ENCODE results near the gene ZNF70. TPM values are rescaled to one million over a fixed set of nuclear protein-coding genes. Genes with fewer than 3 reads are reported as not detected.
A peak's percentile ranks its signal among the peaks of the same experiment; 100 is the strongest.

Gene ZNF70
- total and polyA plus RNA-seq, 12 donors, result 0.94 to 6.1 (median 4.6) TPM

DNA sequence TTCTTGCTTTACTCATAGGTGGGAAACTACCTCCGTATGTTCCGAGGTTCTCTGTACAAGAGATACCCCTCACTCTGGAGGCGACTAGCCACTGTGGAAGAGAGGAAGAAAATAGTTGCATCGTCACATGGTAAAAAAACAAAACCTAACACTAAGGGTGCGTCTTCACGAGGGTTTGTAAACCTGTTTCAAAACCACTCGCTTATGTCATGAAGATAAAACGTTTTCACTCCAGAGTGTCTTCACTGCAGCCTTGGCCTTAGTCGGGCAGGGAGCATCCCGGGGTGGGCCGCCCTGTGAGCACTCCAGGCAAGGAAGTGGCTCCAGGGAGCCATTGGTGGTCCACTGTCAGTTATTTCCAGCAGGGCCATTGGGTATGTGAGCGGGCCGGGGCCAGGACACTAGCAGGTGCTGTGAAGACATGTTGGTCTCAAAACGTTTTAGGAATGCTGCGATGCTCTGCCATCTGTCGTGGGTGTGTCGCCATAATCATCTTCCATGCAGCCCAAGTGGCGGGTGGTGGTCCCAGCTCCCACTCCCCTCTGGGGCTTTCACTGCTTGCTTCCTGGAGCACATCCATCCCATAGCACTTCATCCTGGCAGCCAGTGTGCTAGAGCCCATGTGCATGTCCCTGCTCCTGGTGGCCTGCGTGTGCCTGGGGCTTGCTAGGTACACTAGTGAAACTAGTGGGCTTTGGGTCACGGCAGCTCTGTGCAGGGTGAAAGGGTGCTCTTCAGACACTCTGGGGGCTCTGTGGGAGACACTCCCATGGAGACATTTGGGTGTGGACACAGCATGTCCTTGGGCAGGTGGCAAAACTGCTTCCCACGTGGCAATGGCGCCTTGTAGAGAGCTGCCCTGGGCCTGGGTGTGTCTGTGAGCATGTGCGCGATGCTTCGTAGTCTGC lies 41.1 kb upstream of the ZNF70 start:
- no peaks in the 10 kb centered on the region for H3K27me3 ChIP-seq
- H3K9me3 ChIP-seq (replicated peaks in 1 of 3), result no peaks in the 10 kb centered on the region
- intact Hi-C loops (cut with DNase I), result no loop called here
- peaks cover 41 to 48% of the 10 kb centered on the region in 2 donors for H3K4me1 ChIP-seq (replicated peaks in 1 of 2)
- H3K4me3 ChIP-seq, result no peak overlapping the region
- no peak for DNase-seq
- no peak for TF ChIP-seq POLR2A (IDR thresholded peaks at IDR 0.05)
- TF ChIP-seq CTCF (IDR thresholded peaks at IDR 0.05), result no peak
- H3K27ac ChIP-seq, result peak overlapping the region in 4 of 5 donors; percentile 7 to 67 (median 54)
- peaks cover 0 to 45% of the 10 kb centered on the region in 2 donors for H3K36me3 ChIP-seq (replicated peaks in 1 of 2)
- 80 to 85% (median 82%) methylated on average over 23 to 25 of the region's 25 CpGs for WGBS, 4 donors

DNA sequence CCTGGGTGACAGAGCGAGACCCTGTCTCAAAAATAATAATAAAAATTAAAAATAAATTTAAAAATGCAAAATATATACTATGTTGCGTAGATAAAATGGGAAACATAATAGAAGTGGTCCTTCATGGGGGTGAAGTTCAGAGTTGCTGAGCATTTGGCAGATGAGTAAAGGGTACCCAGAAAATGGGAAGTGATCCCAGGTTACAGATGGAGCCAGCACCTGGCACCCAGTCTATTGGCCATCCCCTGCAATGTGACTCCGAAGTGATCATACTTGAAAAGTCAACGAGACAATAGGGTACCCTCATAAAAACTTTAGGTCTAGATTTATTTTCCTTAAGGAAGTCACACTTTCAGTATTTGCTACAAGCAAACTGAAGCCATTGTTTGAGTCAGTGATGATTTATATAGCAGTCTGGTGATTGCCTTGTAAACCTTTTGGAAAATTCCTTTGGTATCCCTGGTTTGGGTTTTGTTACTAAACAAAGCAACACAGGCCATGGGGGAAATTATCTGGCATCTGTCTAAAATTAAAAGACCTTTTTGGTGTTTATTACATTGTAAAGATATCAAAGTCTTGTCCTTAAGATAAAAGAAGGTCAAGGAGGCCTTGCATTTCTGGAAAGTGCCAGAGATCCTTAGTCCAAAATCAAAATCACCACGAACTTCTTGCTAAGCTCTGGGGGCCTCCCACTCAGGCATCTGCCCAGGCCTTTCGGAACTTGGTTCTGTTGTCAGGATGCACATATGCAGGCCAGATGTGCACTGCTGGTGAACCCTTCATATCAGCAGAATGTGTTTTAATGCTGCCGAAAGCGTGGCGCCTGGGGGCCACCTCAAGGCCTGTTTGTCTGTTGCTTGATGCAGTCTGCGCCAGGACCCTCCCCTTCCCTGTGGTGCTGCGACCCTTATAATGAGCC lies 40.2 kb upstream of the ZNF70 start:
- no peak for TF ChIP-seq CTCF (IDR thresholded peaks at IDR 0.05)
- no peak for TF ChIP-seq POLR2A (IDR thresholded peaks at IDR 0.05)
- H3K27me3 ChIP-seq, result no peaks in the 10 kb centered on the region
- H3K27ac ChIP-seq, result peak overlapping the region in 4 of 5 donors; percentile 7 to 67 (median 54)
- H3K36me3 ChIP-seq (replicated peaks in 1 of 2), result peaks cover 0 to 38% of the 10 kb centered on the region in 2 donors
- intact Hi-C loops (cut with DNase I), result no loop called here
- WGBS, 4 donors, result 59 to 66% (median 62%) methylated on average over 10 to 11 of the region's 11 CpGs
- H3K4me1 ChIP-seq (replicated peaks in 1 of 2), result peaks cover 46 to 55% of the 10 kb centered on the region in 2 donors
- no peak overlapping the region for H3K4me3 ChIP-seq
- DNase-seq, result peak in 1 of 7 donors; percentile 44
- H3K9me3 ChIP-seq (replicated peaks in 1 of 3), result no peaks in the 10 kb centered on the region

- 54 to 63% (median 59%) methylated on average over 4 of the region's 4 CpGs for WGBS, 4 donors
- intact Hi-C loops (cut with DNase I), result no loop called here
- DNase-seq, result no peak
- H3K4me1 ChIP-seq (replicated peaks in 1 of 2), result peaks cover 46 to 56% of the 10 kb centered on the region in 2 donors
- no peak overlapping the region for H3K4me3 ChIP-seq
- H3K9me3 ChIP-seq (replicated peaks in 1 of 3), result no peaks in the 10 kb centered on the region
- H3K27ac ChIP-seq, result peak overlapping the region in 4 of 5 donors; percentile 29 to 56 (median 36)
- H3K36me3 ChIP-seq (replicated peaks in 1 of 2), result peaks cover 0 to 25% of the 10 kb centered on the region in 2 donors
- no peaks in the 10 kb centered on the region for H3K27me3 ChIP-seq
- TF ChIP-seq CTCF (IDR thresholded peaks at IDR 0.05) (no peak), POLR2A (IDR thresholded peaks at IDR 0.05) (no peak)
These were observed 38.7 kb upstream of the ZNF70 start for GRCh38 chr22:23789638-23790037.

- H3K27ac ChIP-seq, result peak overlapping the region in 4 of 5 donors; percentile 29 to 56 (median 36)
- TF ChIP-seq CTCF (IDR thresholded peaks at IDR 0.05) (no peak), POLR2A (IDR thresholded peaks at IDR 0.05) (no peak)
- no peak overlapping the region for H3K4me3 ChIP-seq
- peaks cover 0 to 20% of the 10 kb centered on the region in 2 donors for H3K36me3 ChIP-seq (replicated peaks in 1 of 2)
- DNase-seq, result no peak
- intact Hi-C loops (cut with DNase I), result no loop called here
- no peaks in the 10 kb centered on the region for H3K27me3 ChIP-seq
- peaks cover 46 to 56% of the 10 kb centered on the region in 2 donors for H3K4me1 ChIP-seq (replicated peaks in 1 of 2)
- H3K9me3 ChIP-seq (replicated peaks in 1 of 3), result no peaks in the 10 kb centered on the region
- 58 to 68% (median 66%) methylated on average over 4 of the region's 4 CpGs for WGBS, 4 donors
These were observed 38.2 kb upstream of the ZNF70 start for GRCh38 chr22:23789121-23789520.

Data from adrenal gland (tissue), 12 donors.